Measurements from ENCODE around the gene PRR18.

- TF ChIP-seq, protein P1, sequence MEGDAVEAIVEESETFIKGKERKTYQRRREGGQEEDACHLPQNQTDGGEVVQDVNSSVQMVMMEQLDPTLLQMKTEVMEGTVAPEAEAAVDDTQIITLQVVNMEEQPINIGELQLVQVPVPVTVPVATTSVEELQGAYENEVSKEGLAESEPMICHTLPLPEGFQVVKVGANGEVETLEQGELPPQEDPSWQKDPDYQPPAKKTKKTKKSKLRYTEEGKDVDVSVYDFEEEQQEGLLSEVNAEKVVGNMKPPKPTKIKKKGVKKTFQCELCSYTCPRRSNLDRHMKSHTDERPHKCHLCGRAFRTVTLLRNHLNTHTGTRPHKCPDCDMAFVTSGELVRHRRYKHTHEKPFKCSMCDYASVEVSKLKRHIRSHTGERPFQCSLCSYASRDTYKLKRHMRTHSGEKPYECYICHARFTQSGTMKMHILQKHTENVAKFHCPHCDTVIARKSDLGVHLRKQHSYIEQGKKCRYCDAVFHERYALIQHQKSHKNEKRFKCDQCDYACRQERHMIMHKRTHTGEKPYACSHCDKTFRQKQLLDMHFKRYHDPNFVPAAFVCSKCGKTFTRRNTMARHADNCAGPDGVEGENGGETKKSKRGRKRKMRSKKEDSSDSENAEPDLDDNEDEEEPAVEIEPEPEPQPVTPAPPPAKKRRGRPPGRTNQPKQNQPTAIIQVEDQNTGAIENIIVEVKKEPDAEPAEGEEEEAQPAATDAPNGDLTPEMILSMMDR (CRISPR knock-in tag; IDR thresholded peaks at IDR 0.05), result peak; percentile 54
- no peak for TF ChIP-seq ZNF782 (CRISPR knock-in tag; IDR thresholded peaks at IDR 0.05; ENCODE audit: borderline replicate concordance)
- no peak for TF ChIP-seq CEBPG (CRISPR knock-in tag; IDR thresholded peaks at IDR 0.05)
- no peak for TF ChIP-seq POLR2A (IDR thresholded peaks at IDR 0.05; ENCODE audit: insufficient read depth in 1 of 2, low read depth in 2 of 2, low read length in 2 of 2)
- TF ChIP-seq NR2C2 (CRISPR knock-in tag; IDR thresholded peaks at IDR 0.05; ENCODE audit: borderline replicate concordance), result no peak
- TF ChIP-seq, protein P2, sequence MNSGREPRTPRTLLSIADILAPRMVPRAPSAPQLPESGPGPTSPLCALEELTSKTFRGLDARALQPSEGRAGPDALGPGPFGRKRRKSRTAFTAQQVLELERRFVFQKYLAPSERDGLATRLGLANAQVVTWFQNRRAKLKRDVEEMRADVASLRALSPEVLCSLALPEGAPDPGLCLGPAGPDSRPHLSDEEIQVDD (CRISPR knock-in tag; IDR thresholded peaks at IDR 0.05; ENCODE audit: borderline replicate concordance), result no peak
Measured at GRCh38 chr6:166308769-166309589, 787 bp upstream of the PRR18 start.

Measured in HepG2 (cell line).